Measurements from ENCODE around the gene C16orf92. TPM values are rescaled to one million over a fixed set of nuclear protein-coding genes. Genes with fewer than 3 reads are reported as not detected.

The C16orf92 gene
- total and polyA plus RNA-seq, 2 of the 13 experiments (the other 11 are each of a cell fraction or from before 2014, with no cell fraction given): not detected

DNA sequence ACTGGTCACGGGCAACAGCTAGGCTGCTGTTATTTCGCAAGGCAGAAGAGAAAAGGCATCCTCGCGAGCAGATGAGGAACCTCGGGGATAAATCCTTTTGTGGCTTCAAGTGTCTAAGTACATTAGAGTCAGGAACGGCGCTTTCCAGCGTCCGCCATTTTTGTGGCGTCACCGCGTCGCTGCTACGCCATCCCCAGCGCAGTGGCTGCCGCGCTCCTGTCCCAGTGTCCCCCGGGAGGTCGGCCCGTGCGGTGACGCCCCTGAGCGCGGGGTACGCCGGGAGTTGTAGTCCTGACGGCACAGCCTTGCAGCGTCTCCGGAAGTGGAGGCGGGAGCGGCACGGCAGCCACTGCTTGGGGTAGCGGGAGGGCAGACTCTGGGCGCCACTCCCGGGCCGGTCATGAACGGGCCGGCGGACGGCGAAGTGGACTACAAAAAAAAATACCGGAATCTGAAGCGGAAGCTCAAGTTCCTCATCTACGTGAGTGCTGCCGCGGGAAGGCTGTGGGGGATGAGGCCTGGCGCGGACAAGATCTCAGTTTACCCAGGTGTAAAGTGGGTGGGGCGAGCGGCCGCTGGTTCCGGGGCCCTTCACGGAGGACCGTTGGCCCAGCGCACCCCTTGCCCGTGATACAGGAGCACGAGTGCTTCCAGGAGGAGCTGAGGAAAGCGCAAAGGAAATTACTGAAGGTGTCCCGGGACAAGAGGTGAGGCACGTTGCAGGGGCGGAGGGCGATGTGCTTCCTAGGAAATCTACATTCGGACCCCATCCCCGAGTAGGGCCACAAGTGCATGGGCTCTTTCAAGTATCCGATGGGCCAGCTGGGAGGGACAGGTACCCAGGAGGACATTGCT is 26.9 kb upstream of the C16orf92 start, which contains the start of gene INO80E (continued):
- TF ChIP-seq, protein P1, sequence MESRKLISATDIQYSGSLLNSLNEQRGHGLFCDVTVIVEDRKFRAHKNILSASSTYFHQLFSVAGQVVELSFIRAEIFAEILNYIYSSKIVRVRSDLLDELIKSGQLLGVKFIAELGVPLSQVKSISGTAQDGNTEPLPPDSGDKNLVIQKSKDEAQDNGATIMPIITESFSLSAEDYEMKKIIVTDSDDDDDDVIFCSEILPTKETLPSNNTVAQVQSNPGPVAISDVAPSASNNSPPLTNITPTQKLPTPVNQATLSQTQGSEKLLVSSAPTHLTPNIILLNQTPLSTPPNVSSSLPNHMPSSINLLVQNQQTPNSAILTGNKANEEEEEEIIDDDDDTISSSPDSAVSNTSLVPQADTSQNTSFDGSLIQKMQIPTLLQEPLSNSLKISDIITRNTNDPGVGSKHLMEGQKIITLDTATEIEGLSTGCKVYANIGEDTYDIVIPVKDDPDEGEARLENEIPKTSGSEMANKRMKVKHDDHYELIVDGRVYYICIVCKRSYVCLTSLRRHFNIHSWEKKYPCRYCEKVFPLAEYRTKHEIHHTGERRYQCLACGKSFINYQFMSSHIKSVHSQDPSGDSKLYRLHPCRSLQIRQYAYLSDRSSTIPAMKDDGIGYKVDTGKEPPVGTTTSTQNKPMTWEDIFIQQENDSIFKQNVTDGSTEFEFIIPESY (CRISPR knock-in tag; IDR thresholded peaks at IDR 0.05): peak; percentile 16; the same call in 1 of the 2 replicates
- TF ChIP-seq NFKBIZ (CRISPR knock-in tag; IDR thresholded peaks at IDR 0.05): no peak; the same call in 1 of the 2 replicates
- no peak for TF ChIP-seq TOE1 (CRISPR knock-in tag; IDR thresholded peaks at IDR 0.05)
- TF ChIP-seq ZNF792 (CRISPR knock-in tag; IDR thresholded peaks at IDR 0.05): peak; percentile 80; the same call in 1 of the 2 replicates
- peak; percentile 78 for TF ChIP-seq HNRNPH1 (optimal IDR thresholded peaks at IDR 0.05; ENCODE audit: low read depth, low read length)
- TF ChIP-seq, protein P2, sequence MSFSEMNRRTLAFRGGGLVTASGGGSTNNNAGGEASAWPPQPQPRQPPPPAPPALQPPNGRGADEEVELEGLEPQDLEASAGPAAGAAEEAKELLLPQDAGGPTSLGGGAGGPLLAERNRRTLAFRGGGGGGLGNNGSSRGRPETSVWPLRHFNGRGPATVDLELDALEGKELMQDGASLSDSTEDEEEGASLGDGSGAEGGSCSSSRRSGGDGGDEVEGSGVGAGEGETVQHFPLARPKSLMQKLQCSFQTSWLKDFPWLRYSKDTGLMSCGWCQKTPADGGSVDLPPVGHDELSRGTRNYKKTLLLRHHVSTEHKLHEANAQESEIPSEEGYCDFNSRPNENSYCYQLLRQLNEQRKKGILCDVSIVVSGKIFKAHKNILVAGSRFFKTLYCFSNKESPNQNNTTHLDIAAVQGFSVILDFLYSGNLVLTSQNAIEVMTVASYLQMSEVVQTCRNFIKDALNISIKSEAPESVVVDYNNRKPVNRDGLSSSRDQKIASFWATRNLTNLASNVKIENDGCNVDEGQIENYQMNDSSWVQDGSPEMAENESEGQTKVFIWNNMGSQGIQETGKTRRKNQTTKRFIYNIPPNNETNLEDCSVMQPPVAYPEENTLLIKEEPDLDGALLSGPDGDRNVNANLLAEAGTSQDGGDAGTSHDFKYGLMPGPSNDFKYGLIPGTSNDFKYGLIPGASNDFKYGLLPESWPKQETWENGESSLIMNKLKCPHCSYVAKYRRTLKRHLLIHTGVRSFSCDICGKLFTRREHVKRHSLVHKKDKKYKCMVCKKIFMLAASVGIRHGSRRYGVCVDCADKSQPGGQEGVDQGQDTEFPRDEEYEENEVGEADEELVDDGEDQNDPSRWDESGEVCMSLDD (CRISPR knock-in tag; IDR thresholded peaks at IDR 0.05; ENCODE audit: borderline replicate concordance): peak; percentile 2; the same call in 1 of the 2 replicates
- peak; percentile 44; the same call in 1 of the 2 replicates for TF ChIP-seq ZNF333 (CRISPR knock-in tag; IDR thresholded peaks at IDR 0.05; ENCODE audit: borderline replicate concordance)
- TF ChIP-seq NR2F6 (IDR thresholded peaks at IDR 0.05): no peak
- peak; percentile 66; the same call in 1 of the 2 replicates for TF ChIP-seq NR2F6 (CRISPR knock-in tag; IDR thresholded peaks at IDR 0.05)
- TF ChIP-seq ZFX (CRISPR knock-in tag; IDR thresholded peaks at IDR 0.05; ENCODE audit: low read depth): peak; percentile 93
- peak; percentile 76 for TF ChIP-seq MED8 (CRISPR knock-in tag; IDR thresholded peaks at IDR 0.05; ENCODE audit: insufficient replicate concordance)
- TF ChIP-seq, protein P3, sequence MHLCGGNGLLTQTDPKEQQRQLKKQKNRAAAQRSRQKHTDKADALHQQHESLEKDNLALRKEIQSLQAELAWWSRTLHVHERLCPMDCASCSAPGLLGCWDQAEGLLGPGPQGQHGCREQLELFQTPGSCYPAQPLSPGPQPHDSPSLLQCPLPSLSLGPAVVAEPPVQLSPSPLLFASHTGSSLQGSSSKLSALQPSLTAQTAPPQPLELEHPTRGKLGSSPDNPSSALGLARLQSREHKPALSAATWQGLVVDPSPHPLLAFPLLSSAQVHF (CRISPR knock-in tag; IDR thresholded peaks at IDR 0.05): 0 out of 2 replicates have a peak, but pooled peaks have one; percentile 8
- TF ChIP-seq WIZ (CRISPR knock-in tag; IDR thresholded peaks at IDR 0.05): no peak
- peak; percentile 76 for TF ChIP-seq ZSCAN21 (CRISPR knock-in tag; IDR thresholded peaks at IDR 0.05; ENCODE audit: borderline replicate concordance)
- no peak for TF ChIP-seq FOXP1 (IDR thresholded peaks at IDR 0.05)
- TF ChIP-seq FOXP1 (CRISPR knock-in tag; IDR thresholded peaks at IDR 0.05): no peak
- peak; percentile 68 for TF ChIP-seq MYC (CRISPR knock-in tag; IDR thresholded peaks at IDR 0.05; ENCODE audit: borderline replicate concordance)
- TF ChIP-seq FOXK2 (IDR thresholded peaks at IDR 0.05): no peak
- TF ChIP-seq CCAR2 (optimal IDR thresholded peaks at IDR 0.05; ENCODE audit: low read depth, low read length): no peak
- TF ChIP-seq, protein P4, sequence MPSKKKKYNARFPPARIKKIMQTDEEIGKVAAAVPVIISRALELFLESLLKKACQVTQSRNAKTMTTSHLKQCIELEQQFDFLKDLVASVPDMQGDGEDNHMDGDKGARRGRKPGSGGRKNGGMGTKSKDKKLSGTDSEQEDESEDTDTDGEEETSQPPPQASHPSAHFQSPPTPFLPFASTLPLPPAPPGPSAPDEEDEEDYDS (CRISPR knock-in tag; IDR thresholded peaks at IDR 0.05): peak; percentile 90
- TF ChIP-seq, protein P5, sequence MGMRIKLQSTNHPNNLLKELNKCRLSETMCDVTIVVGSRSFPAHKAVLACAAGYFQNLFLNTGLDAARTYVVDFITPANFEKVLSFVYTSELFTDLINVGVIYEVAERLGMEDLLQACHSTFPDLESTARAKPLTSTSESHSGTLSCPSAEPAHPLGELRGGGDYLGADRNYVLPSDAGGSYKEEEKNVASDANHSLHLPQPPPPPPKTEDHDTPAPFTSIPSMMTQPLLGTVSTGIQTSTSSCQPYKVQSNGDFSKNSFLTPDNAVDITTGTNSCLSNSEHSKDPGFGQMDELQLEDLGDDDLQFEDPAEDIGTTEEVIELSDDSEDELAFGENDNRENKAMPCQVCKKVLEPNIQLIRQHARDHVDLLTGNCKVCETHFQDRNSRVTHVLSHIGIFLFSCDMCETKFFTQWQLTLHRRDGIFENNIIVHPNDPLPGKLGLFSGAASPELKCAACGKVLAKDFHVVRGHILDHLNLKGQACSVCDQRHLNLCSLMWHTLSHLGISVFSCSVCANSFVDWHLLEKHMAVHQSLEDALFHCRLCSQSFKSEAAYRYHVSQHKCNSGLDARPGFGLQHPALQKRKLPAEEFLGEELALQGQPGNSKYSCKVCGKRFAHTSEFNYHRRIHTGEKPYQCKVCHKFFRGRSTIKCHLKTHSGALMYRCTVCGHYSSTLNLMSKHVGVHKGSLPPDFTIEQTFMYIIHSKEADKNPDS (CRISPR knock-in tag; IDR thresholded peaks at IDR 0.05): peak; percentile 88; the same call in 1 of the 2 replicates
- TF ChIP-seq RFX1 (IDR thresholded peaks at IDR 0.05): no peak
